Right atrium auricular region (tissue), 2 donors: Measurements from ENCODE around the gene UBAC1. TPM values are rescaled to one million over a fixed set of nuclear protein-coding genes. Genes with fewer than 3 reads are reported as not detected.

Source experiments
- DNase-seq: peaks from one replicate; pipeline ENCODE4 v3.0.0-alpha.2; 2019; ENCODE audit warnings: low spot score
- H3K27ac ChIP-seq, 2 donors: fragments of 200-600 bp; sonication (generic); 1 replicate in 1 of 2; 2 replicates in 1 of 2; pipeline ENCODE4 v1.5.1; 2016 to 2019
- H3K27me3 ChIP-seq, 2 donors: fragments of 200-600 bp; sonication (generic); one replicate each; pipeline versions ENCODE4 v1.5.1 to v1.6.0; 2017 to 2019
- H3K36me3 ChIP-seq: fragments of 200-600 bp; sonication (generic); one replicate; pipeline ENCODE4 v1.5.1; 2016
- H3K4me1 ChIP-seq, 2 donors: fragments of 200-600 bp; sonication (generic); one replicate each; pipeline versions ENCODE4 v1.5.1 to v1.6.0; 2017 to 2019
- H3K4me3 ChIP-seq, 2 donors: fragments of 200-600 bp; sonication (generic); 1 replicate in 1 of 2; 2 replicates in 1 of 2; pipeline ENCODE4 v1.5.1; 2017 to 2019; ENCODE audit warnings: mild to moderate bottlenecking in 1 of 2, moderate library complexity in 1 of 2
- H3K9me3 ChIP-seq, 2 donors: fragments of 200-600 bp; sonication (generic); one replicate each; pipeline ENCODE4 v1.5.1; 2019
- CTCF ChIP-seq, 2 donors: fragments of 200-600 bp; sonication (generic); IDR thresholded peaks; one replicate each; pipeline ENCODE4 v1.5.1; 2019; ENCODE audit warnings: antibody characterized with exemption in 2 of 2
- total RNA-seq, 2 donors: library from RNA; depleted of rRNA; stranded (reverse); fragments of >200 nt; gene quantifications; one replicate each; pipeline ENCODE4 v1.1.0, GENCODE V29; 2016

The UBAC1 gene
- total RNA-seq, 2 donors from 2014 or later: 58.6 to 76.9 TPM

- Histone ChIP-seq H3K4me3 (no peak overlapping the region), H3K27me3 (no peaks in the 10 kb centered on the region), H3K4me1 (peaks cover 0 to 60% of the 10 kb centered on the region in 2 donors), H3K9me3 (no peaks in the 10 kb centered on the region), H3K36me3 (no peaks in the 10 kb centered on the region), H3K27ac (no peak overlapping the region)
- TF ChIP-seq CTCF (IDR thresholded peaks at IDR 0.05): no peak
- DNase-seq: no peak
These were observed 74.1 kb downstream of the UBAC1 start for GRCh38 chr9:135887021-135887507.

- no peak overlapping the region for H3K4me3 ChIP-seq
- peaks cover 0 to 59% of the 10 kb centered on the region in 2 donors for H3K4me1 ChIP-seq
- no peak for DNase-seq
- no peaks in the 10 kb centered on the region for H3K27me3 ChIP-seq
- H3K27ac ChIP-seq: no peak overlapping the region
- H3K9me3 ChIP-seq: no peaks in the 10 kb centered on the region
- TF ChIP-seq CTCF (IDR thresholded peaks at IDR 0.05): no peak
- no peaks in the 10 kb centered on the region for H3K36me3 ChIP-seq
These were observed 74.8 kb downstream of the UBAC1 start for GRCh38 chr9:135886147-135886981.

GRCh38 chr9:135885100-135885853 is 75.9 kb downstream of the UBAC1 start:
- Histone ChIP-seq H3K4me3 (no peak overlapping the region), H3K27ac (no peak overlapping the region)
- no peak for TF ChIP-seq CTCF (IDR thresholded peaks at IDR 0.05)

GRCh38 chr9:135884328-135885035 is 76.7 kb downstream of the UBAC1 start:
- no peaks in the 10 kb centered on the region for H3K36me3 ChIP-seq
- no peaks in the 10 kb centered on the region for H3K9me3 ChIP-seq
- H3K4me1 ChIP-seq: peaks cover 0 to 43% of the 10 kb centered on the region in 2 donors
- no peak for DNase-seq
- no peak overlapping the region for H3K4me3 ChIP-seq
- H3K27me3 ChIP-seq: no peaks in the 10 kb centered on the region
- H3K27ac ChIP-seq: no peak overlapping the region
- no peak for TF ChIP-seq CTCF (IDR thresholded peaks at IDR 0.05)

More at GRCh38 chr9:135885100-135885853, 75.9 kb downstream of the UBAC1 start:
- H3K9me3 ChIP-seq: no peaks in the 10 kb centered on the region
- peaks cover 0 to 48% of the 10 kb centered on the region in 2 donors for H3K4me1 ChIP-seq
- H3K36me3 ChIP-seq: no peaks in the 10 kb centered on the region
- DNase-seq: no peak
- H3K27me3 ChIP-seq: no peaks in the 10 kb centered on the region

GRCh38 chr9:135883410-135884089 is 77.6 kb downstream of the UBAC1 start:
- no peak for DNase-seq
- Histone ChIP-seq H3K4me1 (peaks cover 0 to 46% of the 10 kb centered on the region in 2 donors), H3K27ac (no peak overlapping the region), H3K9me3 (no peaks in the 10 kb centered on the region), H3K36me3 (no peaks in the 10 kb centered on the region), H3K27me3 (no peaks in the 10 kb centered on the region), H3K4me3 (no peak overlapping the region)
- no peak for TF ChIP-seq CTCF (IDR thresholded peaks at IDR 0.05)
